ENCODE results near the gene SLMAP.
"Not testable (repeated sequence)": the region's sequence is repeated elsewhere in the genome, so short reads cannot be mapped to it uniquely, and the experiment has no call there.

Gene SLMAP

GRCh38 chr3:57794501-57794900 lies 38.4 kb downstream of the SLMAP start:
- DNase-seq: no peak

DNA sequence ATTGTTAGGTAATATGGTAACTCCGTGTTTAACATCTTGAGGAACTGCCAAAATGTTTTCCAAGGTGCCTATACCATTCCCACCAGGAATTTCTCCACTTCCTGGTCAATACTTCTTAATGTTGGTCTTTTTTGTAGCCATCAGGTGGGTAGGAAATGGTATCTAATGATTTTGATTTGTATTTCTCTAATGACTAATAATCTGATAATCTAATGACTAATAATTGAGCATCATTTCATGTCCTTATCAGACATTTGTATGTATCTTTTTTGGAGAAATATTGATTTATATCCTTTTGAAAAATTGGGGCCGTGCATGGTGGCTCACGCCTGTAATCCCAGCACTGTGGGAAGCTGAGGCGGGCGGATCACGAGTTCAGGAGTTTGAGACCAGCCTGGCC lies 38.8 kb downstream of the SLMAP start:
- DNase-seq: no peak

DNA sequence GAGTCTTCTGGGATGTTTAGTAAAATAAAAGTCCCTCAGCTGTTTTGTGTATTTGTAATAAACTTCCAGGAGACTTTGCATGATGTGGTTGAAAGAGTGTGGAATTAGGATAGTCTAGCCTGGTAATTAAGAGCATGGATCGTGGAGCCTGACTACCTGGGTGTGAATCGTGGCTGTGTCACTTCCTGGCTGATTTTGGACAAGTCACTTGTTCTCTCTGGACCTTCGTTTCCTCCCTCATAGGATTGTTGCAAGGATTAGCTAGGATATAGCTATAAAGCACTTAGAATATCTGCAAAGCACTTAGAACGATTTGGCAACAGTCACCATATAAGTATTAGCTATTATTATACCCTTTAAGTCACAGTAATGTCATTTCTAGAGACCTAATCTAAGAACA lies 40.2 kb downstream of the SLMAP start:
- no peak for DNase-seq

- no peak for DNase-seq
Observed at GRCh38 chr3:57797701-57798487, 41.8 kb downstream of the SLMAP start.

GRCh38 chr3:57803647-57804081 lies 47.6 kb downstream of the SLMAP start:
- DNase-seq: peak; percentile 57

GRCh38 chr3:57805266-57805665 lies 49.2 kb downstream of the SLMAP start:
- DNase-seq: no peak

- DNase-seq: peak; percentile 35
Observed at GRCh38 chr3:57805674-57806073, 49.6 kb downstream of the SLMAP start.

DNA sequence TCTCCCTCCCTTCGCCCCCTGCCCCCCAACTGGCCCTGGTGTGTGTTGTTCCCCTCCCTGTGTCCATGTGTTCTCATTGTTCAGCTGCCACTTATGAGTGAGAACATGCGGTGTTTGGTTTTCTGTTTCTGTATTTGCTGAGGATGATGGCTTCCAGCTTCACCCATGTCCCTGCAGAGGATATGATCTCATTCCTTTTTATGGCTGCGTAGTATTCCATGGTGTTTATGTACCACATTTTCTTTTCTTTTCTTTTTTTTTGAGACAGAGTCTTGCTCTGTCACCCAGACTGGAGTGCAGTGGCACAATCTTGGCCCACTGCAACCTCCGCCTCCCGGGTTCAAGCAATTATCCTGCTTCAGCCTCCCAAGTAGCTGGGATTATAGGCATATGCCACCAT lies 50.1 kb downstream of the SLMAP start:
- DNase-seq: not testable (repeated sequence)

DNA sequence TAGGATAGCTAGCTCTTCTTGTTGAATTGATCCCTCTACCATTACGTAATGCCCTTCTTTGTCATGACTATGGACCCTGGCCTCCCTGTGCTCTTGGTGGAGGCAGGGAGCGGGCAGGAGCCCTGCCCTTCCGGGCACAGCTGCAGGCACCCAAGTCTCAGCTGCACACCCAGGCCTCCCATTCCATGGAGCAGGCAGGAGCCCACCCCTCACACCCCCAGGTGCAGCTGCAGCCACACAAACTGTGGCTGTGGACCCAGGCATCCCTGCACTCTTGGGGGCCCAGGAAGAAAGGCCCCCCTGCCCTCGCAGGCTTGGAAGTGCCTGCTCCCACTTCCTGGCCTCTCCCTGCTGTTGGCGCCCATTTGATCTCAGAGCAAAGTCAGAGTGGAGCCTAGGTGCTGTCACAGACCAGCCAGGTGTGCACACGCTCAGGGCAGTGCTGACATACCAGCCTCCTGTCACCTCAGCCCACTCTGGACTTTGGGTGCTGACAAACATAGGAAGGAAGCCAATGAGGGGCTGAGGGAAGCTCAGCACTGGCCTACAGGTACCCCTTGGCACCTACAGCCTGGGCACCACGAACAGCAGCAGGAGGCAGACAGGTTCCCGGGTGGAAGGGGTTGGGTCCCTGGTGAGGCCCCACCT lies 53.0 kb downstream of the SLMAP start:
- DNase-seq: no peak

DNA sequence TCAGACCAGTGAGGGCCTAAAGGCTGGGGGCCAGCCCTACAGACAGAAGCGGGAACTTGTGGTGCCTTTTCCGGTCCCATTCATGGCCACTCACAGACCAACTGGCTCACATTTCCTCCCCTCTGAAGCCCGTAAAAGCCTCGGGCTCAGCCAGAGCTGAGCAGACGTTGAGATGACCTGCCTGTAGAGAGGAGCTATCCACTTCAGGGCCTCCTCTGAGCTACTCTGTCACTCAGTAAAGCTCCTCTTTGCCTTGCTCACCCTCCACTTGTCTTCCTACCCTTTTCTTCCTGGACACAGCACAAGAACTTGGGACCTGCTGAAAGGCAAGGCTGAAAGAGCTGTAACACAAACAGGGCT lies 53.5 kb downstream of the SLMAP start:
- DNase-seq: no peak

GRCh38 chr3:57810048-57810447 lies 53.9 kb downstream of the SLMAP start:
- DNase-seq: no peak

GRCh38 chr3:57810471-57811137 lies 54.5 kb downstream of the SLMAP start:
- no peak for DNase-seq

- DNase-seq: no peak
Observed at GRCh38 chr3:57815036-57815435, 58.9 kb downstream of the SLMAP start.

DNA sequence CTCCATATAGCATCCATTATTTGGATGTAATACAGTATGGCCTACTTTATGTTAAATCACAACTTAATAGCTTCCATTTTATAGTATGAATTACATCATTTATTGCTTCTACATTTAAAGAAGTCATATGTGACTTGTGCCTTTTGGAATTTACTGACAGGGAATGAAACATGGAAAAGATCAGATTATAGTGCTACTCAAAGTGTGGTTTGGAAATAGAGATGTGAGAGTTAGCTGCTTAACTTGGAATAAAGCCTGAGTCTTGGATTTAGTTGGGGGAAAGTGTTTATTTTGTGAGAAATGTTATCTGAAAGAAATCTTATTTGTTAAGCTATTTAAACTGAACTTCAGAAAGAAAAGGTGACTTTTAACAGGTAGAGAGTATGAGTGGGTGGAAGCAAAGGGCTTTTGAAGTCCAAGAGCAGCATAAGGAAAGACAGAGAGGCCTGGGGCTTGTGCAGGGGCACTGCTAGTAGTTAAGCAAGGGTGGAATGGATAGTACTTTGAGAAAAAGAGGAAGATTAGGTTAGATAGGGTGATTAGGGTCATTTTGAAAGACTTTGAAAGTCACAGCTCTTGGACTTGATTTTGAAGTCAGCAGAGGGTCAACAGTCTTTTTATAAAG lies 60.5 kb downstream of the SLMAP start:
- no peak for DNase-seq

DNA sequence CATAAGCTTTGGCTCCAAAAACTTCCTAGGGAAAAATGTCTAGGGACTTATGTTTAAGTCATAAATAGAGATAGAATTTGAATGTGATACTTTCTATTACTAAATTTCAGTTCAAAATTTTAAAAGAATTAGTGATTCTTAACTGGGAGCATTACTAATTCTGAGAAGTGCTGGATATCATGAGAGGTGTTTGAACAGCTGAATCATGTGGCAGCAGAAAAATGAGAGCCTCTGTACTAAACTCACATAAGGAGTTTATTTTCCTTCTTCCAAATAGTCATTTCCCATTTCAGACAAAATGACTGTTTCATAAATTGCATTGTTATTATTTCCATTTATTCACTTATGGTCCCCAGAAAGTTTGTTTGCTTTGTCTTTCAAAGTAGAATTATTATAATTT lies 62.7 kb downstream of the SLMAP start:
- no peak for DNase-seq

DNA sequence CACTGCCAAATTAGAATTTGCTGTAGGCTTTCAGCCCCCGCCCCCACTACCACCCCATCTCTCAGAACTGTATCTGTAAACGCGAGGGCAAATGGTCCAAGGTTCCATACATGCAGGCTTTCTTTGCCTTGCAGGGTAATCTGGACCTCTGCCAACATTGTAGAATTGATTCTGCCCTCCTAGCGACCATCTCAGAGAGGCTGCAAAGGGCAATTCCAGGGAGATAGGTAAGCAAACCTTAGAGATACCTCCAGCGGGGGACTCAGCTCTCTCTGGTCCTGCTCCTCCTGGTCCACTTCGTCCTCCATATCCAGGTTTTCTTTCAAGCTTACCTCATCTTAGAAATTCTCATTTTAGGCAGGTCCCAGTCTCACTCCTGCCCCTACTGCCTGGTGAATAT lies 64.4 kb downstream of the SLMAP start:
- DNase-seq: no peak

DNA sequence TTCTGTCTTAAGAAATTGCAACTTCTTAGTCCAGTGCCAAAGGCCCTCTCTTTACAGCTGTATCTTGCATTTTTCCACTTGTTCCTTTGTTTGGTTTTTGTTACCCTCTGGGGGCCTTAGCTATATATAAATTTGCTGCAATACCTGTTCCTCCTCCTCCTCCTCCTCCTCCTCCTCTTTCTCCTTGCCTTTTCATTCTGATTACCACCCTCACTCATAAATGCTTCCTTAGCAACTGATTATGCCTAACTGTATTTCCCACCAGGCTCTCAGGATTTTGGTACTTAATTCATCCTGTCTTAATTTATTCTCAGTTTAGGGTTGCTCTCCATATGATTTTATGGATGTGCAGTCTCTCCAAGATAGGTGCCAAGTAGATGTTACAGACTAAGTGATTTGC lies 65.7 kb downstream of the SLMAP start:
- no peak for DNase-seq

DNA sequence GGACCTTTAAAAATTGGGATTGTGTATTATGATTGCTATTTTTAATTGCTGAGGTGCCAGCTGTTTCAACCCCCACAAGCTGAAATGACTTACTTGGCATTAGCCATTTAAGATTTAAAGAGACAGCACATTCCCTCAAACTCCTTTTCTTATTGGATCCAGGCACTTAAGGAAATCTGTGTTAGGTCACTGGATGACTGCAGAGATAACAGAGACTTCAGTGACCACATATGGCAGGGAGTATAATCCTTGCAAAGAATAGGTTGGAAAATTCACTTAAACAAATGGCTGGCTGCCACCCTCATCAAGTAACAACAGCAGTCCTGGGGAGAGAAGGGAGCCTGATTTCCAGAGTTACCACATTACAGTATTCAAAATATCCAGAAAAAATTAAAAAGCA lies 66.6 kb downstream of the SLMAP start:
- no peak for DNase-seq

- DNase-seq: no peak
Observed at GRCh38 chr3:57825116-57825515, 69.0 kb downstream of the SLMAP start.

- no peak for DNase-seq
Observed at GRCh38 chr3:57826245-57826951, 70.3 kb downstream of the SLMAP start.

GRCh38 chr3:57826952-57827723 lies 71.0 kb downstream of the SLMAP start:
- no peak for DNase-seq

- no peak for DNase-seq
Observed at GRCh38 chr3:57827757-57828156, 71.6 kb downstream of the SLMAP start.

Measured in T1000 (cell line).